ENCODE measurements around the gene ATAD3A. TPM values are rescaled to one million over a fixed set of nuclear protein-coding genes. Genes with fewer than 3 reads are reported as not detected.
"Not testable (repeated sequence)": the region's sequence is repeated elsewhere in the genome, so short reads cannot be mapped to it uniquely, and the experiment has no call there.

ATAD3A gene
- total RNA-seq, 4 donors from 2014 or later: 1.8 to 14.8 (median 11.7) TPM

- Histone ChIP-seq H3K27me3 (no peaks in the 10 kb centered on the region), H3K27ac (no peak overlapping the region), H3K4me3 (no peak overlapping the region), H3K36me3 (no peaks in the 10 kb centered on the region), H3K4me1 (no peaks in the 10 kb centered on the region), H3K9me3 (no peaks in the 10 kb centered on the region)
- no peak for DNase-seq
- TF ChIP-seq POLR2A (IDR thresholded peaks at IDR 0.05) (no peak), CTCF (IDR thresholded peaks at IDR 0.05) (no peak)
- intact Hi-C loops (cut with DNase I; ENCODE audit: low total_unique reads): no loop called here
Measured at GRCh38 chr1:1553821-1554494, 42.0 kb downstream of the ATAD3A start.

GRCh38 chr1:1554550-1554925 lies 42.6 kb downstream of the ATAD3A start:
- Histone ChIP-seq H3K27me3 (no peaks in the 10 kb centered on the region), H3K4me1 (no peaks in the 10 kb centered on the region), H3K27ac (no peak overlapping the region), H3K9me3 (no peaks in the 10 kb centered on the region), H3K36me3 (no peaks in the 10 kb centered on the region), H3K4me3 (no peak overlapping the region)
- intact Hi-C loops (cut with DNase I; ENCODE audit: low total_unique reads): no loop called here
- TF ChIP-seq CTCF (IDR thresholded peaks at IDR 0.05) (no peak), POLR2A (IDR thresholded peaks at IDR 0.05) (no peak)
- DNase-seq: no peak

- Histone ChIP-seq H3K4me1 (no peaks in the 10 kb centered on the region), H3K27ac (no peak overlapping the region)
Measured at GRCh38 chr1:1554926-1555915, 43.3 kb downstream of the ATAD3A start.

GRCh38 chr1:1556505-1556904 lies 44.5 kb downstream of the ATAD3A start:
- Histone ChIP-seq H3K27ac (no peak overlapping the region), H3K27me3 (no peaks in the 10 kb centered on the region), H3K4me3 (no peak overlapping the region), H3K9me3 (no peaks in the 10 kb centered on the region), H3K36me3 (no peaks in the 10 kb centered on the region), H3K4me1 (no peaks in the 10 kb centered on the region)
- TF ChIP-seq CTCF (IDR thresholded peaks at IDR 0.05) (no peak), POLR2A (IDR thresholded peaks at IDR 0.05) (no peak)
- no peak for DNase-seq
- intact Hi-C loops (cut with DNase I; ENCODE audit: low total_unique reads): no loop called here

More at GRCh38 chr1:1554926-1555915, 43.3 kb downstream of the ATAD3A start:
- TF ChIP-seq CTCF (IDR thresholded peaks at IDR 0.05) (no peak), POLR2A (IDR thresholded peaks at IDR 0.05) (no peak)
- no peaks in the 10 kb centered on the region for H3K27me3 ChIP-seq
- H3K9me3 ChIP-seq: no peaks in the 10 kb centered on the region
- no peaks in the 10 kb centered on the region for H3K36me3 ChIP-seq
- intact Hi-C loops (cut with DNase I; ENCODE audit: low total_unique reads): no loop called here
- DNase-seq: no peak
- H3K4me3 ChIP-seq: no peak overlapping the region

GRCh38 chr1:1556961-1557360 lies 45.0 kb downstream of the ATAD3A start:
- DNase-seq; H3K36me3 ChIP-seq; H3K27me3 ChIP-seq; H3K27ac ChIP-seq; H3K4me3 ChIP-seq; H3K9me3 ChIP-seq; H3K4me1 ChIP-seq; intact Hi-C loops (cut with DNase I; ENCODE audit: low total_unique reads): not testable (repeated sequence)

- H3K27ac ChIP-seq; DNase-seq; H3K4me1 ChIP-seq; H3K4me3 ChIP-seq; H3K27me3 ChIP-seq; intact Hi-C loops (cut with DNase I; ENCODE audit: low total_unique reads); H3K9me3 ChIP-seq; H3K36me3 ChIP-seq: not testable (repeated sequence)
Measured at GRCh38 chr1:1557688-1558087, 45.7 kb downstream of the ATAD3A start.

Measured in uterus (tissue), 4 donors.